ENCODE measurements around the gene HOXB3. TPM values are rescaled to one million over a fixed set of nuclear protein-coding genes. Genes with fewer than 3 reads are reported as not detected.

Gene HOXB3
- total and polyA plus RNA-seq, 2 of the 4 experiments (the other 2 are of a cell fraction), result 6.3 to 59.6 TPM

DNA sequence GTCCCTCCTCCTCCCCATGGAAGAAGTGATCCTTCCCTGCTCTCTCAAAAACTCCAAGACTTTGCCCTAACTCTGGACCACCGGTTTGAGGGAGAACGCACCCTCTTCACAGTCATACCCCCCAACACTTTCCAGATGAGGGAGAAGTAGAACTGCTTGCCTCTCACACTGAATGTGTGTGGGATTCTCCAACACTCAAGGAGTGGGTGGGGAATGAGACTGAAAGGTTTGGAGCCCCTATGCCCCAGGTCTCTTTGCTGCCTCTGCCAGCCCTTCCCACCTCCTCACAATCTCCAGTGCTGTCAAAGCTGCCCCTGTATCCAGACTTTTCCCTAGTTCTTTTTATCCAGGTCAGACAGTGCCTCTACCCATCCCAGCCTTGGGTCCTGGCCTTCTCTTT is 23.3 kb downstream of the HOXB3 start:
- intact Hi-C loops (cut with micrococcal nuclease), result no loop called here
- POLR2A ChIA-PET (ENCODE audit: unreplicated experiment), result interaction anchor here (0.8 to 1.4 kb wide), 2 partner anchors 22 to 25 kb away, joined by 4 to 8 read pairs; no protein-coding TSS in a partner anchor

More for the DNA sequence above, 23.3 kb downstream of the HOXB3 start:
- Histone ChIP-seq H3K27ac (ENCODE audit: insufficient read depth, low read length) (peak overlapping the region; percentile 93), H3K4me1 (ENCODE audit: control insufficient read depth, insufficient read depth, low read length) (peaks cover 59% of the 10 kb centered on the region), H2AFZ (replicated peaks; ENCODE audit: low read length, poor library complexity) (no peak overlapping the region), H3K27me3 (ENCODE audit: control insufficient read depth, insufficient read depth, low read length) (no peaks in the 10 kb centered on the region), H4K5ac (ENCODE audit: low read depth, low read length) (peak overlapping the region; percentile 47), H3K4me3 (ENCODE audit: insufficient read depth, low read depth, low read length) (no peak overlapping the region), H3K14ac (replicated peaks; ENCODE audit: low read depth, low read length) (peak overlapping the region; percentile 95), H2BK20ac (ENCODE audit: low read depth, low read length) (peak overlapping the region; percentile 48), H4K20me1 (ENCODE audit: insufficient read depth, low read length) (peaks cover 25% of the 10 kb centered on the region), H4K91ac (ENCODE audit: insufficient read depth, low read depth, low read length) (peak overlapping the region; percentile 96), H2AK5ac (ENCODE audit: low read depth, low read length) (peak overlapping the region; percentile 78), H2AK9ac (replicated peaks; ENCODE audit: low read depth, low read length, poor library complexity) (peak overlapping the region; percentile 75), H3K18ac (ENCODE audit: low read depth, low read length) (peak overlapping the region; percentile 63), H3K9ac (ENCODE audit: low read depth, low read length) (peak overlapping the region; percentile 92), H3K79me1 (ENCODE audit: low read depth in 1 of 2, low read length in 2 of 2) (peaks cover 0 to 17% of the 10 kb centered on the region in 2 experiments; a peak in 2 of 4 replicates), H2BK15ac (ENCODE audit: low read depth, low read length) (peak overlapping the region; percentile 89; the same call in 2 of the 3 replicates), H3K36me3 (ENCODE audit: control insufficient read depth, insufficient read depth, low read length) (peaks cover 46% of the 10 kb centered on the region; the same call in 1 of the 2 replicates), H3K23ac (ENCODE audit: low read depth, low read length) (peak overlapping the region; percentile 99), H3K56ac (ENCODE audit: extremely low read depth, insufficient read depth, low read length) (no peak overlapping the region; the same call in 1 of the 2 replicates), H2BK120ac (ENCODE audit: low read depth, low read length) (peak overlapping the region; percentile 83), H3K9me1 (ENCODE audit: insufficient read depth, low read length) (peaks cover 20% of the 10 kb centered on the region), H3K9me3 (ENCODE audit: control insufficient read depth, insufficient read depth, low read length) (no peaks in the 10 kb centered on the region), H3K4ac (ENCODE audit: low read depth, low read length) (peak overlapping the region; percentile 99), H3K4me2 (ENCODE audit: low read depth, low read length) (peak overlapping the region; percentile 83), H4K8ac (ENCODE audit: low read depth in 2 of 2, low read length in 2 of 2) (peak overlapping the region; percentile 77 to 92), H2BK5ac (ENCODE audit: low read depth, low read length, poor library complexity, severe bottlenecking) (peak overlapping the region; percentile 99)
- WGBS, 2 experiments (ENCODE audit: extremely low coverage in 2 of 2, insufficient read length in 1 of 2), result no CpG with 5 or more reads among the region's 2 CpGs
- no peak for TF ChIP-seq CHD1 (IDR thresholded peaks at IDR 0.05; ENCODE audit: low read depth, low read length)
- TF ChIP-seq, protein P1, sequence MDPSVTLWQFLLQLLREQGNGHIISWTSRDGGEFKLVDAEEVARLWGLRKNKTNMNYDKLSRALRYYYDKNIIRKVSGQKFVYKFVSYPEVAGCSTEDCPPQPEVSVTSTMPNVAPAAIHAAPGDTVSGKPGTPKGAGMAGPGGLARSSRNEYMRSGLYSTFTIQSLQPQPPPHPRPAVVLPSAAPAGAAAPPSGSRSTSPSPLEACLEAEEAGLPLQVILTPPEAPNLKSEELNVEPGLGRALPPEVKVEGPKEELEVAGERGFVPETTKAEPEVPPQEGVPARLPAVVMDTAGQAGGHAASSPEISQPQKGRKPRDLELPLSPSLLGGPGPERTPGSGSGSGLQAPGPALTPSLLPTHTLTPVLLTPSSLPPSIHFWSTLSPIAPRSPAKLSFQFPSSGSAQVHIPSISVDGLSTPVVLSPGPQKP (IDR thresholded peaks at IDR 0.05; ENCODE audit: borderline replicate concordance, low read depth, low read length), result no peak
- no peak for TF ChIP-seq RAD21 (IDR thresholded peaks at IDR 0.05; ENCODE audit: low read length)
- no peak for TF ChIP-seq MXI1 (IDR thresholded peaks at IDR 0.05; ENCODE audit: borderline replicate concordance, low read depth, low read length)
- no peak for TF ChIP-seq RFX5 (IDR thresholded peaks at IDR 0.05; ENCODE audit: low read depth, low read length)
- TF ChIP-seq POLR2A (IDR thresholded peaks at IDR 0.05; ENCODE audit: low read depth, low read length), result no peak
- TF ChIP-seq CEBPB (IDR thresholded peaks at IDR 0.05; ENCODE audit: low read depth, low read length), result no peak
- TF ChIP-seq FOS (IDR thresholded peaks at IDR 0.05; ENCODE audit: low read depth, low read length), result no peak
- TF ChIP-seq, protein P2, sequence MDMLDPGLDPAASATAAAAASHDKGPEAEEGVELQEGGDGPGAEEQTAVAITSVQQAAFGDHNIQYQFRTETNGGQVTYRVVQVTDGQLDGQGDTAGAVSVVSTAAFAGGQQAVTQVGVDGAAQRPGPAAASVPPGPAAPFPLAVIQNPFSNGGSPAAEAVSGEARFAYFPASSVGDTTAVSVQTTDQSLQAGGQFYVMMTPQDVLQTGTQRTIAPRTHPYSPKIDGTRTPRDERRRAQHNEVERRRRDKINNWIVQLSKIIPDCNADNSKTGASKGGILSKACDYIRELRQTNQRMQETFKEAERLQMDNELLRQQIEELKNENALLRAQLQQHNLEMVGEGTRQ (IDR thresholded peaks at IDR 0.05; ENCODE audit: low read depth, low read length), result no peak
- TF ChIP-seq MAFK (IDR thresholded peaks at IDR 0.05; ENCODE audit: low read depth, low read length), result no peak
- in situ Hi-C loops (cut with MboI; ENCODE audit: low sequenced_read_pairs) (no loop called here), dilution Hi-C loops (cut with HindIII; ENCODE audit: low sequenced_read_pairs, unreplicated experiment) (no loop called here)
- no TSS peak for BruUV-seq (replicated peaks)
- DNase-seq (no peak), ATAC-seq (ENCODE audit: low read depth) (no peak)
- CTCF ChIA-PET, result no interaction called here
